ENCODE measurements around the gene KRTAP12-2. TPM values are rescaled to one million over a fixed set of nuclear protein-coding genes. Genes with fewer than 3 reads are reported as not detected.
"Not testable (repeated sequence)": the region's sequence is repeated elsewhere in the genome, so short reads cannot be mapped to it uniquely, and the experiment has no call there.

Gene KRTAP12-2
- total RNA-seq, 1 donor from 2014 or later, result not detected

- intact Hi-C loops (cut with micrococcal nuclease), result not testable (repeated sequence)
Measured at GRCh38 chr21:44627831-44628233, 38.9 kb downstream of the KRTAP12-2 start.

- intact Hi-C loops (cut with micrococcal nuclease), result not testable (repeated sequence)
Measured at GRCh38 chr21:44627181-44627822, 39.4 kb downstream of the KRTAP12-2 start.

GRCh38 chr21:44626673-44627143 lies 40.0 kb downstream of the KRTAP12-2 start, which contains the start of gene KRTAP10-9:
Gene KRTAP10-9 (plus strand): TSS chr21:44627093. CDS start chr21:44627172, 79 bp downstream.
- intact Hi-C loops (cut with micrococcal nuclease), result no loop called here

GRCh38 chr21:44626262-44626661 lies 40.5 kb downstream of the KRTAP12-2 start:
- intact Hi-C loops (cut with micrococcal nuclease), result no loop called here

GRCh38 chr21:44625756-44626155 lies 41.0 kb downstream of the KRTAP12-2 start:
- intact Hi-C loops (cut with micrococcal nuclease), result no loop called here

- intact Hi-C loops (cut with micrococcal nuclease), result no loop called here
Measured at GRCh38 chr21:44623575-44623974, 43.2 kb downstream of the KRTAP12-2 start.

- intact Hi-C loops (cut with micrococcal nuclease), result loop anchor here (2.0 kb wide), 1 partner anchor 37 kb away; the partner anchor contains the start of gene KRTAP12-3
Measured at GRCh38 chr21:44619886-44620285, 46.8 kb downstream of the KRTAP12-2 start.

- intact Hi-C loops (cut with micrococcal nuclease), result loop anchor here (2.0 kb wide), 1 partner anchor 38 kb away; the partner anchor contains the start of gene KRTAP12-3
Measured at GRCh38 chr21:44618909-44619308, 47.8 kb downstream of the KRTAP12-2 start.

- intact Hi-C loops (cut with micrococcal nuclease), result loop anchor here (2.0 kb wide), 1 partner anchor 38 kb away; the partner anchor contains the start of gene KRTAP12-3
Measured at GRCh38 chr21:44618504-44618903, 48.2 kb downstream of the KRTAP12-2 start.

GRCh38 chr21:44617071-44617501 lies 49.6 kb downstream of the KRTAP12-2 start:
- intact Hi-C loops (cut with micrococcal nuclease), result no loop called here

GRCh38 chr21:44616591-44616926 lies 50.2 kb downstream of the KRTAP12-2 start:
- intact Hi-C loops (cut with micrococcal nuclease), result no loop called here

Other genes starting within 250 kb of the KRTAP12-2 start
- gene LRRC3, start 211.4 kb downstream of the KRTAP12-2 start, total RNA-seq, result 3.3 and 3.9 TPM in 2 replicates
- not detected in 2 replicates for gene KRTAP10-1, start 126.7 kb downstream of the KRTAP12-2 start, total RNA-seq
- gene KRTAP10-2, start 115.4 kb downstream of the KRTAP12-2 start, total RNA-seq, result not detected in 2 replicates
- not detected in 2 replicates for gene KRTAP10-3, start 108.1 kb downstream of the KRTAP12-2 start, total RNA-seq
- not detected in 2 replicates for gene KRTAP10-4, start 93.2 kb downstream of the KRTAP12-2 start, total RNA-seq
- not detected in 2 replicates for gene KRTAP10-5, start 86.3 kb downstream of the KRTAP12-2 start, total RNA-seq
- not detected in 2 replicates for gene KRTAP10-6, start 74.4 kb downstream of the KRTAP12-2 start, total RNA-seq
- not detected in 2 replicates for gene KRTAP10-7, start 66.3 kb downstream of the KRTAP12-2 start, total RNA-seq
- gene KRTAP10-8, start 54.8 kb downstream of the KRTAP12-2 start, total RNA-seq, result not detected in 2 replicates
- gene KRTAP10-9, start 39.8 kb downstream of the KRTAP12-2 start, total RNA-seq, result not detected in 2 replicates
- gene KRTAP10-10, start 29.6 kb downstream of the KRTAP12-2 start, total RNA-seq, result not detected in 2 replicates
- not detected in 2 replicates for gene KRTAP10-11, start 20.5 kb downstream of the KRTAP12-2 start, total RNA-seq
- gene KRTAP12-4, start 12.3 kb downstream of the KRTAP12-2 start, total RNA-seq, result not detected in 2 replicates
- not detected in 2 replicates for gene KRTAP12-3, start 9.0 kb downstream of the KRTAP12-2 start, total RNA-seq
- gene KRTAP12-1, start 15.2 kb upstream of the KRTAP12-2 start, total RNA-seq, result not detected in 2 replicates
- not detected in 2 replicates for gene KRTAP10-12, start 30.2 kb upstream of the KRTAP12-2 start, total RNA-seq
- not detected in 2 replicates for gene TSPEAR, start 44.6 kb upstream of the KRTAP12-2 start, total RNA-seq
- gene UBE2G2, start 134.9 kb upstream of the KRTAP12-2 start, total RNA-seq, result 97.9 and 106 TPM in 2 replicates
- 98.1 and 103 TPM in 2 replicates for gene SUMO3, start 151.1 kb upstream of the KRTAP12-2 start, total RNA-seq
- gene PTTG1IP, start 206.8 kb upstream of the KRTAP12-2 start, total RNA-seq, result 81.0 and 81.9 TPM in 2 replicates